ENCODE measurements around the gene EPB41L4B.

DNA sequence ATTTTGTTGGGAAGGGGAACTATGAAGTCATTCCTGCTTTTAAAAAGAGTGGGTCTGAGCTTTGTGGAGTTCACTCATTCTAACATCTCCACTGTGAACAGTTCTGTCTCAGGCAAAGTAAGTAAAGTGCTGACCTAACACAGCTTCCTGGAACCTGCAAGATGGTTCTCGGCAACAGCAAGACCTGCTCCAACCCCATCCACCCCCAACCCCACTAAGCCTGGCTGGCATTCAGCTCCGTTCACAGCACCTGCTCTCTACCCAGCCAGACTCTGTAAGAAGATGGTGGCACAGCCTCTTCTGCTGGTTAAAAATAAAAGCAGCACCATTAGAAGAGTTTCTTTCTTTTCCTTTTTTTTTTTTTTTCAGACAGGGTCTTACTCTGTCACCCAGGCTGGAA, 42.0 kb downstream of the EPB41L4B start:
- TF ChIP-seq, protein P1, sequence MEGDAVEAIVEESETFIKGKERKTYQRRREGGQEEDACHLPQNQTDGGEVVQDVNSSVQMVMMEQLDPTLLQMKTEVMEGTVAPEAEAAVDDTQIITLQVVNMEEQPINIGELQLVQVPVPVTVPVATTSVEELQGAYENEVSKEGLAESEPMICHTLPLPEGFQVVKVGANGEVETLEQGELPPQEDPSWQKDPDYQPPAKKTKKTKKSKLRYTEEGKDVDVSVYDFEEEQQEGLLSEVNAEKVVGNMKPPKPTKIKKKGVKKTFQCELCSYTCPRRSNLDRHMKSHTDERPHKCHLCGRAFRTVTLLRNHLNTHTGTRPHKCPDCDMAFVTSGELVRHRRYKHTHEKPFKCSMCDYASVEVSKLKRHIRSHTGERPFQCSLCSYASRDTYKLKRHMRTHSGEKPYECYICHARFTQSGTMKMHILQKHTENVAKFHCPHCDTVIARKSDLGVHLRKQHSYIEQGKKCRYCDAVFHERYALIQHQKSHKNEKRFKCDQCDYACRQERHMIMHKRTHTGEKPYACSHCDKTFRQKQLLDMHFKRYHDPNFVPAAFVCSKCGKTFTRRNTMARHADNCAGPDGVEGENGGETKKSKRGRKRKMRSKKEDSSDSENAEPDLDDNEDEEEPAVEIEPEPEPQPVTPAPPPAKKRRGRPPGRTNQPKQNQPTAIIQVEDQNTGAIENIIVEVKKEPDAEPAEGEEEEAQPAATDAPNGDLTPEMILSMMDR (IDR thresholded peaks at IDR 0.05; ENCODE audit: poor library complexity, severe bottlenecking), result no peak
- TF ChIP-seq EZH2 (IDR thresholded peaks at IDR 0.05; ENCODE audit: borderline replicate concordance, insufficient read depth, low read length, poor library complexity, severe bottlenecking), result no peak
- no peak for TF ChIP-seq POLR2AphosphoS5 (IDR thresholded peaks at IDR 0.05)
- TF ChIP-seq, protein P2, sequence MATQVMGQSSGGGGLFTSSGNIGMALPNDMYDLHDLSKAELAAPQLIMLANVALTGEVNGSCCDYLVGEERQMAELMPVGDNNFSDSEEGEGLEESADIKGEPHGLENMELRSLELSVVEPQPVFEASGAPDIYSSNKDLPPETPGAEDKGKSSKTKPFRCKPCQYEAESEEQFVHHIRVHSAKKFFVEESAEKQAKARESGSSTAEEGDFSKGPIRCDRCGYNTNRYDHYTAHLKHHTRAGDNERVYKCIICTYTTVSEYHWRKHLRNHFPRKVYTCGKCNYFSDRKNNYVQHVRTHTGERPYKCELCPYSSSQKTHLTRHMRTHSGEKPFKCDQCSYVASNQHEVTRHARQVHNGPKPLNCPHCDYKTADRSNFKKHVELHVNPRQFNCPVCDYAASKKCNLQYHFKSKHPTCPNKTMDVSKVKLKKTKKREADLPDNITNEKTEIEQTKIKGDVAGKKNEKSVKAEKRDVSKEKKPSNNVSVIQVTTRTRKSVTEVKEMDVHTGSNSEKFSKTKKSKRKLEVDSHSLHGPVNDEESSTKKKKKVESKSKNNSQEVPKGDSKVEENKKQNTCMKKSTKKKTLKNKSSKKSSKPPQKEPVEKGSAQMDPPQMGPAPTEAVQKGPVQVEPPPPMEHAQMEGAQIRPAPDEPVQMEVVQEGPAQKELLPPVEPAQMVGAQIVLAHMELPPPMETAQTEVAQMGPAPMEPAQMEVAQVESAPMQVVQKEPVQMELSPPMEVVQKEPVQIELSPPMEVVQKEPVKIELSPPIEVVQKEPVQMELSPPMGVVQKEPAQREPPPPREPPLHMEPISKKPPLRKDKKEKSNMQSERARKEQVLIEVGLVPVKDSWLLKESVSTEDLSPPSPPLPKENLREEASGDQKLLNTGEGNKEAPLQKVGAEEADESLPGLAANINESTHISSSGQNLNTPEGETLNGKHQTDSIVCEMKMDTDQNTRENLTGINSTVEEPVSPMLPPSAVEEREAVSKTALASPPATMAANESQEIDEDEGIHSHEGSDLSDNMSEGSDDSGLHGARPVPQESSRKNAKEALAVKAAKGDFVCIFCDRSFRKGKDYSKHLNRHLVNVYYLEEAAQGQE (IDR thresholded peaks at IDR 0.05; ENCODE audit: borderline replicate concordance), result no peak
- TF ChIP-seq EP300 (conservative IDR thresholded peaks at IDR 0.05; ENCODE audit: poor library complexity, severe bottlenecking), result no peak
- TF ChIP-seq RAD21 (conservative IDR thresholded peaks at IDR 0.05), result no peak
- no peak for TF ChIP-seq TAF1 (IDR thresholded peaks at IDR 0.05; ENCODE audit: low read depth)
- no peak for TF ChIP-seq SMC3 (conservative IDR thresholded peaks at IDR 0.05; ENCODE audit: poor library complexity)

All from neural cell (in vitro differentiated cells).